ENCODE measurements around the gene KLKB1. TPM values are rescaled to one million over a fixed set of nuclear protein-coding genes. Genes with fewer than 3 reads are reported as not detected.
A peak's percentile ranks its signal among the peaks of the same experiment; 100 is the strongest.

The KLKB1 gene
- total RNA-seq = under 1 TPM; 0.27 to 0.50 TPM

GRCh38 chr4:186227221-186227620 lies at the start of gene KLKB1:
KLKB1 (plus strand) TSS chr4:186227507; CDS start chr4:186228196, 689 bp downstream.
- Histone ChIP-seq H3K9ac (ENCODE audit: low read depth in 2 of 2, low read length in 2 of 2) (no peak within 1 kb of the TSS), H3K4me1 (no peaks in the 10 kb centered on the region), H3K4me3 (no peak within 1 kb of the TSS), H3K27me3 (no peaks in the 10 kb centered on the region), H3K36me3 (no peaks in the 10 kb centered on the region), H3K27ac (no peak within 1 kb of the TSS), H3K9me3 (no peaks in the 10 kb centered on the region)
- intact Hi-C loops (cut with DNase I) = no loop called here
- no peak for DNase-seq
- TF ChIP-seq CTCF (IDR thresholded peaks at IDR 0.05) = no peak

GRCh38 chr4:186188107-186188506 lies 39.2 kb upstream of the KLKB1 start:
- intact Hi-C loops (cut with DNase I) = no loop called here
- Histone ChIP-seq H3K4me1 (no peaks in the 10 kb centered on the region), H3K4me3 (no peak overlapping the region), H3K9ac (ENCODE audit: low read depth in 2 of 2, low read length in 2 of 2) (no peak overlapping the region), H3K9me3 (no peaks in the 10 kb centered on the region), H3K36me3 (no peaks in the 10 kb centered on the region), H3K27ac (no peak overlapping the region), H3K27me3 (no peaks in the 10 kb centered on the region)
- no peak for DNase-seq
- no peak for TF ChIP-seq CTCF (IDR thresholded peaks at IDR 0.05)

GRCh38 chr4:186189656-186190055 lies 37.7 kb upstream of the KLKB1 start:
- no peak overlapping the region for H3K27ac ChIP-seq
- no peaks in the 10 kb centered on the region for H3K4me1 ChIP-seq
- no peaks in the 10 kb centered on the region for H3K27me3 ChIP-seq
- peak overlapping the region in 1 of 2 donors; percentile 83 for H3K9ac ChIP-seq (ENCODE audit: low read depth in 2 of 2, low read length in 2 of 2)
- TF ChIP-seq CTCF (IDR thresholded peaks at IDR 0.05) = no peak
- no peaks in the 10 kb centered on the region for H3K9me3 ChIP-seq
- H3K4me3 ChIP-seq = no peak overlapping the region
- H3K36me3 ChIP-seq = no peaks in the 10 kb centered on the region
- no peak for DNase-seq
- intact Hi-C loops (cut with DNase I) = no loop called here

- TF ChIP-seq CTCF (IDR thresholded peaks at IDR 0.05) = no peak
These were observed 36.6 kb upstream of the KLKB1 start for GRCh38 chr4:186190581-186191199.

GRCh38 chr4:186191200-186192065 lies 35.9 kb upstream of the KLKB1 start, which contains the start of gene CYP4V2:
CYP4V2 (plus strand) TSS chr4:186191567; CDS start chr4:186191824, 257 bp downstream.
- no peaks in the 10 kb centered on the region for H3K9me3 ChIP-seq
- peak; percentile 87 for DNase-seq
- H3K4me3 ChIP-seq = peak within 1 kb of the TSS; percentile 85
- no peaks in the 10 kb centered on the region for H3K36me3 ChIP-seq
- no peaks in the 10 kb centered on the region for H3K27me3 ChIP-seq
- H3K27ac ChIP-seq = peak within 1 kb of the TSS; percentile 99
- intact Hi-C loops (cut with DNase I) = loop anchor here (2.0 kb wide), 1 partner anchor 47 kb away; no protein-coding TSS in a partner anchor
- H3K9ac ChIP-seq (ENCODE audit: low read depth in 2 of 2, low read length in 2 of 2) = peak within 1 kb of the TSS; percentile 83 to 96
- peak; percentile 31 for TF ChIP-seq CTCF (IDR thresholded peaks at IDR 0.05)
- no peaks in the 10 kb centered on the region for H3K4me1 ChIP-seq

More at GRCh38 chr4:186190581-186191199, 36.6 kb upstream of the KLKB1 start:
- no peaks in the 10 kb centered on the region for H3K36me3 ChIP-seq
- no peaks in the 10 kb centered on the region for H3K9me3 ChIP-seq
- H3K27ac ChIP-seq = peak overlapping the region; percentile 99
- no peaks in the 10 kb centered on the region for H3K27me3 ChIP-seq
- intact Hi-C loops (cut with DNase I) = no loop called here
- H3K4me3 ChIP-seq = peak overlapping the region; percentile 85
- peak overlapping the region; percentile 83 to 96 for H3K9ac ChIP-seq (ENCODE audit: low read depth in 2 of 2, low read length in 2 of 2)
- peak; percentile 53 for DNase-seq
- no peaks in the 10 kb centered on the region for H3K4me1 ChIP-seq

Data from colonic mucosa (tissue), 4 donors.